Measurements from ENCODE around the gene TIMP2. TPM values are rescaled to one million over a fixed set of nuclear protein-coding genes. Genes with fewer than 3 reads are reported as not detected.

TIMP2 gene
- total and polyA plus RNA-seq, 2 of the 13 experiments (the other 11 are each of a cell fraction or from before 2014, with no cell fraction given), result 3.8 to 8.5 TPM

DNA sequence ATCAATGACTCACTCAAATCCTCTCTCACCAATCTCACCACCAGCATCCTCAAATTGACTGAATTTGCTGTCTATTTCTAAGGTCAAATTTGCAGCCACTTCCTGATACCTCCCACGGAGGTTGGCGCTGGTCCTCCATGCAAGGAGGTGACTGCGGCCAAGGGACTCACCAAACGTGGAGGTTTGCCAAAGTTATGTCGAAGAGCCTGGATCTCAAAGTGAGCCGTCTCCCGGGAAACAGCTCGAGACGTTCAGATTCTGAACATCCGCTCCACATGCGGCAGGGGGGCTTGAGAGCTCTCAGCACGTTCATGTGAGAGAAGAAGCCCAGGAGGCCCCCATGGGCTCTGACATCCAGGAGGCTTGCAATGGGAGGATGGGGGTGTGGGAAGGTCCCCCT is 31.9 kb upstream of the TIMP2 start:
- DNase-seq (ENCODE audit: low spot score) (no peak), ATAC-seq (no peak), FAIRE-seq (no peak)
- CTCF ChIA-PET (ENCODE audit: low intra/inter-chr PET ratio, low total read pairs), result no interaction called here
- H3K4me2 ChIP-seq (ENCODE audit: low read depth, low read length), result no peak overlapping the region
- no peaks in the 10 kb centered on the region for H4K20me1 ChIP-seq (ENCODE audit: insufficient read depth, low read length)
- H3K4me3 ChIP-seq (replicated peaks in 1 of 3; ENCODE audit: insufficient read depth in 1 of 3, low read depth in 2 of 3, low read length in 3 of 3), result no peak overlapping the region
- in situ Hi-C loops (cut with HindIII; ENCODE audit: extremely low pct_ligation_motif_present, low pct_unique_long_range_greater_than_20kb) (no loop called here), intact Hi-C loops (cut with micrococcal nuclease; ENCODE audit: unreplicated experiment) (no loop called here)
- H3K27ac ChIP-seq (ENCODE audit: extremely low read length, insufficient read depth, low read length), result no peak overlapping the region
- H3K36me3 ChIP-seq (replicated peaks in 1 of 2; ENCODE audit: control insufficient read depth in 1 of 2, insufficient read depth in 2 of 2, low read length in 2 of 2), result no peaks in the 10 kb centered on the region
- H3K27me3 ChIP-seq (ENCODE audit: control insufficient read depth in 1 of 2, insufficient read depth in 2 of 2, low read length in 2 of 2), result peaks cover 5 to 44% of the 10 kb centered on the region in 2 experiments; a peak in 4 of 5 replicates
- BruUV-seq (replicated peaks), result no TSS peak
- no peak overlapping the region for H3K9ac ChIP-seq (ENCODE audit: insufficient read depth, low read depth, low read length)
- no peak overlapping the region for H2AFZ ChIP-seq (ENCODE audit: low read length)
- H3K4me1 ChIP-seq (ENCODE audit: insufficient read depth, low read length), result peaks cover 41% of the 10 kb centered on the region
- H3K79me2 ChIP-seq (ENCODE audit: insufficient read depth, low read length), result no peaks in the 10 kb centered on the region
- TF ChIP-seq, protein P1, sequence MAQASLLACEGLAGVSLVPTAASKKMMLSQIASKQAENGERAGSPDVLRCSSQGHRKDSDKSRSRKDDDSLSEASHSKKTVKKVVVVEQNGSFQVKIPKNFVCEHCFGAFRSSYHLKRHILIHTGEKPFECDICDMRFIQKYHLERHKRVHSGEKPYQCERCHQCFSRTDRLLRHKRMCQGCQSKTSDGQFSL (CRISPR knock-in tag; IDR thresholded peaks at IDR 0.05), result no peak
- no peak for TF ChIP-seq SIN3B (IDR thresholded peaks at IDR 0.05; ENCODE audit: low read length)
- no peak for TF ChIP-seq MEIS1 (CRISPR knock-in tag; IDR thresholded peaks at IDR 0.05; ENCODE audit: borderline replicate concordance)
- no peak for TF ChIP-seq MTF1 (CRISPR knock-in tag; IDR thresholded peaks at IDR 0.05)
- TF ChIP-seq SMARCE1 (IDR thresholded peaks at IDR 0.05; ENCODE audit: borderline replicate concordance), result no peak
- WGBS (ENCODE audit: low lambda C conversion rate), result 62% methylated on average over 12 of the region's 12 CpGs
- POLR2A ChIA-PET, result interaction anchor here (1.5 kb wide), 1 partner anchor 41 kb away, joined by 3 read pairs; no protein-coding TSS in a partner anchor
- no peaks in the 10 kb centered on the region for H3K9me3 ChIP-seq (ENCODE audit: low read length)

- H2AFZ ChIP-seq (ENCODE audit: low read length), result no peak overlapping the region
- no peak overlapping the region for H3K4me2 ChIP-seq (ENCODE audit: low read depth, low read length)
- peaks cover 40% of the 10 kb centered on the region for H3K4me1 ChIP-seq (ENCODE audit: insufficient read depth, low read length)
- POLR2A ChIA-PET, result interaction anchor here (1.5 kb wide), 1 partner anchor 40 kb away, joined by 3 read pairs; no protein-coding TSS in a partner anchor
- no peak overlapping the region for H3K4me3 ChIP-seq (replicated peaks in 1 of 3; ENCODE audit: insufficient read depth in 1 of 3, low read depth in 2 of 3, low read length in 3 of 3)
- intact Hi-C loops (cut with micrococcal nuclease; ENCODE audit: unreplicated experiment), result no loop called here
- no peaks in the 10 kb centered on the region for H3K36me3 ChIP-seq (replicated peaks in 1 of 2; ENCODE audit: control insufficient read depth in 1 of 2, insufficient read depth in 2 of 2, low read length in 2 of 2)
- no peak overlapping the region for H3K27ac ChIP-seq (ENCODE audit: extremely low read length, insufficient read depth, low read length)
- DNase-seq (ENCODE audit: low spot score), result no peak
- BruUV-seq (replicated peaks), result no TSS peak
- peaks cover 5 to 44% of the 10 kb centered on the region in 2 experiments; a peak in 4 of 5 replicates for H3K27me3 ChIP-seq (ENCODE audit: control insufficient read depth in 1 of 2, insufficient read depth in 2 of 2, low read length in 2 of 2)
- no peaks in the 10 kb centered on the region for H4K20me1 ChIP-seq (ENCODE audit: insufficient read depth, low read length)
- no peak overlapping the region for H3K9ac ChIP-seq (ENCODE audit: insufficient read depth, low read depth, low read length)
- peaks cover 4% of the 10 kb centered on the region for H3K9me3 ChIP-seq (ENCODE audit: low read length)
- ATAC-seq, result no peak
- no peak for FAIRE-seq
- H3K79me2 ChIP-seq (ENCODE audit: insufficient read depth, low read length), result no peaks in the 10 kb centered on the region
- WGBS (ENCODE audit: low lambda C conversion rate), result 66% methylated on average over 11 of the region's 11 CpGs
- CTCF ChIA-PET (ENCODE audit: low intra/inter-chr PET ratio, low total read pairs), result no interaction called here
- in situ Hi-C loops (cut with HindIII; ENCODE audit: extremely low pct_ligation_motif_present, low pct_unique_long_range_greater_than_20kb), result no loop called here
- no peak for TF ChIP-seq ZNF629 (CRISPR knock-in tag; conservative IDR thresholded peaks at IDR 0.05)
- no peak for TF ChIP-seq ZNF839 (CRISPR knock-in tag; IDR thresholded peaks at IDR 0.05; ENCODE audit: borderline replicate concordance)
- no peak for TF ChIP-seq SSRP1 (CRISPR knock-in tag; IDR thresholded peaks at IDR 0.05)
- no peak for TF ChIP-seq BCL3 (CRISPR knock-in tag; IDR thresholded peaks at IDR 0.05)
- TF ChIP-seq CEBPZ (IDR thresholded peaks at IDR 0.05; ENCODE audit: low read length), result no peak
- no peak for TF ChIP-seq NCOA2 (CRISPR knock-in tag; IDR thresholded peaks at IDR 0.05)
- TF ChIP-seq ZNF503 (CRISPR knock-in tag; IDR thresholded peaks at IDR 0.05), result no peak
- no peak for TF ChIP-seq DNMT1 (CRISPR knock-in tag; IDR thresholded peaks at IDR 0.05)
Observed at GRCh38 chr17:78956254-78956653, 31.1 kb upstream of the TIMP2 start.
